ENCODE data around the gene PTTG2. TPM values are rescaled to one million over a fixed set of nuclear protein-coding genes. Genes with fewer than 3 reads are reported as not detected.
"Not testable (repeated sequence)": the region's sequence is repeated elsewhere in the genome, so short reads cannot be mapped to it uniquely, and the experiment has no call there.

The PTTG2 gene
- under 1 TPM in 1 of 4 donors, not detected in 3; 0.21 TPM for polyA plus RNA-seq (ENCODE audit: insufficient read length in 4 of 4)

DNA sequence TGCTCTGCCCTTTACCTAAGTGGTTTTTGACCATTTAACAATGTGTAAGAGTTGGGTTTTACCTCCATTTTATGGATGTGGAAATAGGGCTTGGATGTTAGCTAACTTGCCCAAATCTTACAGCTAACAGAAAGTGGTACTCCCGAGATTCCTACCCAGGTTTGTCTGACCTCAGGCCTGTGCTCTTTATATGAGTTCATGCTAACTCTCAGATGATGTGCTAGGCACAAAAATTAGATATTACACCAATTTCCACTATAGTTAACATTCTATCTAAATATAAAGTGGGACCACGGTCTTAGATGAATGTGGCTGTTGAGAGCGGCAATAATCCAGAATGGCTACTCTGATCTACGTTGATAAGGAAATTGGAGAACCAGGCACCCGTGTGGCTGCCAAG lies at the start of gene PTTG2:
PTTG2 (plus strand) TSS at position 301 of the 400 bp plus-strand sequence; CDS start at position 338, 37 bp downstream.
- DNase-seq (ENCODE audit: low read depth in 4 of 4, low spot score in 2 of 4): no peak

DNA sequence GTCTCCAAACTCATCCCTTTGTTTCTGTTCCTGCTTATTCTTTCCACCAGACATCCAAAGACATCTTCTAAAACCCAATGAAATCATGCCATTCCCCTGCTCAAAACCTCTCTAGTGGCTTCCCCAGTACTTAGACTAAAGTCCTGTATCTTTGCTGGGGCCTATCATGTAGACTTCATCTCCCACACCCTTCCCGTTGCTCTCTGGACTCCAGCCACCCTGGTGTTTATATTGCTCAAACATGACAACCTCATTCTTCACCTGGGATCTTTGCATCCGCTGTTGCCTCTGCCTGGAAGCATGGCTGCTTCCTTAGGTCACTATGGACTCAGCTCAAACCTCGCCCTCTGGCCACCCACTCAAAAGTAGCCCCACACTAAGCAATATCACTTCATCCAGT lies 45.7 kb upstream of the PTTG2 start:
- no peak for DNase-seq (ENCODE audit: low read depth in 4 of 4, low spot score in 2 of 4)

DNA sequence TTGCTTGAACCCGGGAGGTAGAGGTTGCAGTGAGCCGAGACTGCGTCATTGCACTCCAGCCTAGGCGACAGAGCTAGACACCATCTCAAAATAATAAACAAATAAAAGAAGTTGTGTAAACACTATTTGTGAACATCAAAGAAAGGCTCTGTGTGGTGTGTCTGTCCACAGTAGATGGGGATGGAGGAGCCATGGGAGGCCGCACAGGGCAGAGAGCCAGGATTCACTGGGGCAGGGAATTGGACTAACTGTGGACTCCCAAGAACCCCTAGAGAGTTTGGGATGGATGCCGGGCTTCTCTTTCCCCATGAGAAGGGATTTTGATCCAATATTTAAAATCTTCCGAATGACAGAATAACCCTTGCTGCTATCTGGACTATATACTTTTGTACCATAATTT lies 42.8 kb upstream of the PTTG2 start:
- DNase-seq (ENCODE audit: low read depth in 4 of 4, low spot score in 2 of 4): no peak

DNA sequence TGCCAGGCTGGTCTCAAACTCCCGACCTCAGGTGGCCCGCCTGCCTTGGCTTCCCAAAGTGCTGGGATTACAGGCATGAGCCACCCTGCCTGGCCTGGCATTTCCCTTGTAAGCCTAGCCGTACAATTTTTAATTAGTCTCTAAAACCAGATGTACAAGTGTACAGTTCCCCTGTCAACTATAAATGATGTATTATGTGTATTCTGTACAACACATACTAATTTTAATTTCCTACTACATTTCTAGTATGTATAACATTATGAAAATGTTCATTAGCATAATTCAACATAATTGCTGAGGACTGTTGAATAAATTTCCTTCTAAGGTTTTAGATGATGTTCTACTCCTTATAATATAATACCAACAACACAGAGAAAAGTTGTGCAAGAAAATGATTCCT lies 41.5 kb upstream of the PTTG2 start:
- DNase-seq (ENCODE audit: low read depth in 4 of 4, low spot score in 2 of 4): no peak

DNA sequence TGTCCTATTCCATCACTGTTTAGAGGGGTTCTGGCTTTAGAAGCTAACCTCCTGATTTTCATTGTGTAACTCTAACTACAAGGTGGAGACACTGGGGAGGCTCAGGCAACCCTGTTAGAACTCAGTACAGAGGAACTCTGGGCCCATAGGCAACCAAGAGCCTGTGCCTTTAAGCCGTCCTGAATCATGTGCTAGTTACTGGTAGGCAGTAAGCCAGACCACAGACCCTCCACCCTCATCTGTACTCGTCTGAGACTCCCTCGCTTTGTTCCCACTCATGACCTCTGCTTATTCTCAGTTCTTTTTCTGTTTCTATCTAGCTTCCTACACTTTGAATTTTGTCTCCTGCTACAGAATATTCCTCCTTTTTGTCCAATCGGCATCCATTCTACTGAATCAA lies 37.9 kb upstream of the PTTG2 start:
- DNase-seq (ENCODE audit: low read depth in 4 of 4, low spot score in 2 of 4): no peak

DNA sequence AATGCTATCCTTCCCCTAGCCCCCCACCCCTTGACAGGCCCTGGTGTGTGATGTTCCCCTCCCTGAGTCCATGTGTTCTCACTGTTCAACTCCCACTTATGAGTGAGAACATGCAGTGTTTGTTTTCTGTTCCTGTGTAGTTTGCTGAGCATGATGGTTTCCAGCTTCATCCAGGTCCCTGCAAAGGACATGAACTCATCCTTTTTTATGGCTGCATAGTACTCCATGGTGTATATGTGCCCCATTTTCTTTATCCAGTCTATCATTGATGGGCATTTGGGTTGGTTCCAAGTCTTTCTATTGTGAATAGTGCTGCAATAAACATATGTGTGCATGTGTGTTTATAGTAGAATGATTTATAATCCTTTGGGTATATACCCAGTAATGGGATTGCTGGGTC lies 37.1 kb upstream of the PTTG2 start:
- DNase-seq (ENCODE audit: low read depth in 4 of 4, low spot score in 2 of 4): not testable (repeated sequence)

DNA sequence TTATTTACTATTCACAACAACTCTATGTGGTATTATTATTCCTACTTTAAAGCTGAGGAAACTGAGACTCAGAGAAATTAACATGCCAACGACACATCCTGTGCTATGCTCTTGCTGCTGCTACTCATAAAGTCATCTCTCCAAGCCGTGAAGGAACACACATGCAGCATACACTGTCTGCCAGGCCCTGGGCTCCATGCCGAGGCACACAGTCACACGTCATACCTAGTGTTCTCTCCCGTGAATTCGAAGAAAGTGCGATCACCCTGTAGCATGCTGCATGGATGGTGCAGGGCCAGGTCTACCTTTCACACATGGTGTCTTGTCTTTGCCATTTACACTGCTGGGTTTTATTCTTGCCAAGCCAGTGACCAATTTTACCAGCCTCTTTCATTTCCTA lies 35.3 kb upstream of the PTTG2 start:
- DNase-seq (ENCODE audit: low read depth in 4 of 4, low spot score in 2 of 4): no peak

DNA sequence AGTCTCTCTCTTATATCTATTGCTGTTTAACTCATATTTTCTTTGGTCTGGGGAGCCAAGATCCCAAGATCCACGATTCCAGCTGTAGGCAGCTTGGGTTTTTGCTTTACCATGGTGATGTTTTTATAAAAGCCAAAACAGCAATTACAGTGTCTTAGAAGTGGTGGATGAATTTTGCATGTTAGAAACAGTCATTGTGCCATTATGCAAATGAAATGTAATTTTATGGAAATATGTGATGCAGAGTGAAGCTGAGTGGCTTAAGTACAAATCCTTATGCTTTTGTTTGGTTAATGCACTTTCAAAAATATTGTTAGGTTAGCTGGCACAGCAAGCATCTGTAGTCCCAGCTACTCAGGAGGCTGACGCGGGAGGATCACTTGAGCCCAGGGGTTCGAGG lies 32.8 kb upstream of the PTTG2 start:
- no peak for DNase-seq (ENCODE audit: low read depth in 4 of 4, low spot score in 2 of 4)

DNA sequence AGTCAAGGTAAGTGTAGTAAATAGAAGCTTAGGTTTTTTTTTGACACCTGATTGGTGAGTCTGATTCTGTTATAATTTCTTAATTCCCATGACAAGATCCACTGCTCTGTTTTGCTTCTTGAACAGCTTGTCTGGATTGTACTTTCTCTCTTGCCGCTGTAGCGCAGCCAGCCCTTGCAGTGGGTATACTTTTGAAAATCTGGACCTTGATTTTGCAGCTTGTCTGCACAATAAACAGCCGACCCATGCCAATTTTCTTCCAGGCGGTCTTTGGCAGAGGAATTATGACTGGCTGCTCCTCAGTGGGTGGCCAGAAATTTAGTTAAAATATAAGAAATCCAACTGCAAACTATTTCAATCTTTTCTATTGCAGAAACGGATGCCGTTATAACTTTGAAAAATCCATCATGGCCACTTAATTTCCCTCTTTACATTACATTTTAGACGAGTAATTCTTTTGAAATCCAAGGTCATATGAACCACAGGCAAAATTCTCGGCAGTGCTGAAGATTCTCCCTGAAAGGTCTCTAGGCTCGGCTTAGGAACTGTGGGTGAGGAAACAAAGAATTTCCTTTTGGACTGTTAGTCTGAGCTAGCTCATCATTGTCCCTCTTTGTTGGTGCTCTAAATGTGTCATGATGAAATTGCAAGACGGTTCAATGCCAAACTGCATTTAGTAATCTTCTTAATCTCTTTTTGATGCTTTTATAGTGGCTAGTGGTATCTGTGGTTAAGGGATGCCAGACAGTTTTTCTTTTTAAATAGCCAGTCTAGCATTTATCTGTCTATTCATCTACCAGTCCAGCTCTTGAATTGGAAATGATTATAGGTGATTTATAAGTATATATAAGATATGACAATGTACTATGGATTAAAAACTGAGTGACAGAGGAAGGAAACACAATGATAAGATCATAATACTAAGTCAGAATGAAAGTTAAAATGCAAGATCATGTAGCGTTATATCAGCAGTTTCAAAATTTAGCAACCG lies 31.5 kb upstream of the PTTG2 start:
- DNase-seq (ENCODE audit: low read depth in 4 of 4, low spot score in 2 of 4): no peak

DNA sequence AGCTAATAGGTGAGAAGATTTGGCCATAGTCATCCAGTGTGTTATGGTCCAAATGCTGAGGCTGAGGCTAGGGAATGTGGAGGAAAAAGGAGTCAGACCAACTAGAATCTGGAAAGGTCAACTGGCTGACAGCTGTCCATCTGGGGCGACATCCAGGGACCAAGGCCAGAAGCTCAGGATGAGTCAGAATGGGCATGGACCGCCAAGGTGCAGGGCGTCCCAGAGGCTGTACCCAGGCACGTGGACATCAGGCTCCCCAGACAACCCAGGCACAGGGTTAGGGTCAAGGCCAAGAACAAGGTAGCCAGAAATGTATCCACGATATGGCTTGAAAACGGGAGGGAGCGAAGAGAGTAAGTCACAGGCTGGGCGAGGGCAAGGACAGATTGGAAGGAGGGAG lies 26.1 kb upstream of the PTTG2 start:
- no peak for DNase-seq (ENCODE audit: low read depth in 4 of 4, low spot score in 2 of 4)

DNA sequence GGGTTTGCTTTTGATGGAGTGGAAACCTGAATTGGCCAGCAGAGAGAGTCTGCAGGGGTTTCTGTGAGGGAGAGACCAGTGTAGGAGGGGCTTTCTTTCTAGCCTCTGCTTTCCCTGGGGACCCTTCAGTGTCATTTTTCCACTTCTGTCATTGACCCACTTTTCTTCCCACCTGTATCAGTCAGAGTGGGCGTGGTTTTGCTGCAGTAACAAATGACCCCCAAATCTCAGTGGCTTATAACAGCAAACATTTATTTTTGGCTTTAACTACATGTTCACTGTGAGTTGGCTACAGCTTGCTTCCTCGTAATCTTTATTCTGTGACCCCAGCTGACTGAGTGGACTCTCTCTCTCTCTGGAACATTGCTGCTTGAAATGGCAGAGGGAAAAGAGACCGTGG lies 25.6 kb upstream of the PTTG2 start:
- DNase-seq (ENCODE audit: low read depth in 4 of 4, low spot score in 2 of 4): no peak

DNA sequence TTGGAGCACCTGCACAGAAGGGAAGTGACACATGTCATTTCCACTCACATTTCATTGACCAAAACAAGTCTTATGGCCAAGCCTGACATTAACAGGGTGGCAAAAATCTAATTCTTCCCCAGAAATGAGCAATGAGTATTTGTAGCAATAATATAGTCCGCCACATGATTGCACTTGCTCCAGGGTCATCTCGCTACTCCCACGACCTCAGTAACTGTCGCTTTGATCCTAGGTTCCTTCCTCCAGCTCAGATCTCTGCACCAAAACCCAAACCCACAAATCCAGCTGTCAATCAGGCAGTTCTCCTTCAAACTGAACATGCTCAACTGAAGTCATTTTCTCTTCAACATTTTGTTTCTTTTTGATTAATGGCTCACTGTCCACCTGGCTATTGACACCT lies 25.2 kb upstream of the PTTG2 start:
- DNase-seq (ENCODE audit: low read depth in 4 of 4, low spot score in 2 of 4): no peak

DNA sequence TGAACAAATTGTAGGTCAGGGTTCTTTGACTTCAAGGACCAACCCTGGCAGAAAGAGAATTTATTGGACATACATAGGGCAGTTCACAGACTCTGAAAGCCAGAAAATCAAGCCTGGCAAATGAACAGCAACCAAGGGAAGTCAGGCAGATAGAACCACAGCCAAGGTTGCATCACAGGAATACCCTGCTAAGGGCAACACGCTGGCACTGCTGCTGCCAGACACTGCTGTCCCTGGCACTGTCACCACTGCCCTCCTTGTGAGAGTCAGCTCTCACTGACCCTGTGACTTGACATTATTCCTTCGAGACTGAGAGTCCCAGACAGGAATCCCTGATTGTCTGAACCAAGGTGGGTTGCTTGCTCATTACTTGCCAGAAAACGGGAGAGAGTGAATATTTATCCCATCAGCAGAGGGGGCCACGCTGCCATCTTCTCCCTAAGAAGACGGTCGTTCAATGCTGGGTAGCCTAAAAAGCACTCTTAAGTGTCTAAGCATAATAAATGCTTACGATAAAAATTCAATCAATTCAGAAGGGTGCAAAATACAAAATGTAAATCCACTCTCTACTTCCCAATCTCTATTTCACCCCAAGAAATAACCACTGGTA lies 23.2 kb upstream of the PTTG2 start:
- no peak for DNase-seq (ENCODE audit: low read depth in 4 of 4, low spot score in 2 of 4)

DNA sequence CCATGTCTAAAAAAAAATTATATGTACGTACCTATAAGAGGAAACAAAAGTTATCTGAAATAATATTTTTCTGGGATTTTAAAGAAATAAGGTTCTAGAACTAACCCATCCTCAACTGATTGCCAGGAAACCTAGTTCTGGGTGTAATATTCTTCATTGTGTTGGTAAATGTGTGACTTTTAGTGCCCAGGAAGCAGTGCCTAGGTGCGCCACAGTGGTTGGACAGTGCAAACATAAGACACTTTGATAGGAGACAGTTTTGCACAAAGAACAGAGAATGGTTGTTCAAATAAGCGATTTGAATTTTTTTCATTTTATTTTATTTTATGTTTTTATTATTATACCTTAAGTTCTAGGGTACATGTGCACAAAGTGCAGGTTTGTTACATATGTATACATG lies 22.0 kb upstream of the PTTG2 start:
- DNase-seq (ENCODE audit: low read depth in 4 of 4, low spot score in 2 of 4): no peak

DNA sequence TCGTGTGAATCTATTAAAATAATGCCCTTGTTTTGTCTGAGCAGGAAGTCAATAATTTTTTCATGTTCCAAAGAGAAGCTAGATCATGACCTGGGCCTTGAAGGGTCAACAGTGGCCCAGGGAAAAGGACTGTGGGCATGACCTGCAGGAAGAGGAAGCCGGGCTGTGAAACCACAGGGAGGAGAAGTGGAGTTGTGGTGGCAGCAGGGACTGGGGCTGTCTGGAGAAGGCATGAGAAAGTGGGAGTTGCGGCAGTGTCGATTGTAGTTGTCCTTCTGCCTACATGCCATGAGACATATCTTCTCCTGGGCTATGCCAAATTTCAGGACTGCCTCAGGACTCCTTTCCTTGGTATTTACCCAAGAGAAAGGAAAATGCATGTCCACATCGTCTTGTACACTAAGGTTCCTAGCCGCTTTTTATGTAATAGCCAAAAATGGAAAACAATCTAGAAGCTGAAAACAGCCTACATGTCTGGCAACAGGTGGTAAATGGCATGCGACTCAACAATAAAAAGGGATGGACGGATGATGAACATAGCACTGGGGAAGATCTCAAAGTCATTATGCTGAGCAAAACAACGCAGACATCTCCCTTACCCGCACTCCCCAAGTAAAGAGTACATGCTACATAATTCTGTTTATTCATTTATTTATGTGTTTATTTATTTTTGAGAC lies 13.6 kb upstream of the PTTG2 start:
- no peak for DNase-seq (ENCODE audit: low read depth in 4 of 4, low spot score in 2 of 4)

DNA sequence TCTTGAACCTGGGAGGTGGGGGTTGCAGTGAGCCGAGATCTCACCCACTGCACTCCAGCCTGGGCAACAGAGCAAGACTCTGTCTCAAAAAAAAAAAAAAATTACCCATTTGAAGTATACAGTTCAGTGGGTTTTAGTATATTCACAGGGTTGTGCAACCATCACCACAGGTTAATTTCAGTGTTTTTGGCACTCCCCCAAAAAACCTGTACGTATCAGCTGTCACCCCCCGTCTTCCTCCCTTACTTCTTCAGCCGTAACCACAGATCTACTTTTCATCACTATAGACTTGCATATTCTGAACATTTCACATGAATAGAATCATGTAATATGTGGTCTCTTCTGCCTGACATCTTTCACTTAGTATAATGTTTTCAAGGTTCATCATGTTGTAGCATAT lies 11.7 kb upstream of the PTTG2 start:
- DNase-seq (ENCODE audit: low read depth in 4 of 4, low spot score in 2 of 4): no peak

DNA sequence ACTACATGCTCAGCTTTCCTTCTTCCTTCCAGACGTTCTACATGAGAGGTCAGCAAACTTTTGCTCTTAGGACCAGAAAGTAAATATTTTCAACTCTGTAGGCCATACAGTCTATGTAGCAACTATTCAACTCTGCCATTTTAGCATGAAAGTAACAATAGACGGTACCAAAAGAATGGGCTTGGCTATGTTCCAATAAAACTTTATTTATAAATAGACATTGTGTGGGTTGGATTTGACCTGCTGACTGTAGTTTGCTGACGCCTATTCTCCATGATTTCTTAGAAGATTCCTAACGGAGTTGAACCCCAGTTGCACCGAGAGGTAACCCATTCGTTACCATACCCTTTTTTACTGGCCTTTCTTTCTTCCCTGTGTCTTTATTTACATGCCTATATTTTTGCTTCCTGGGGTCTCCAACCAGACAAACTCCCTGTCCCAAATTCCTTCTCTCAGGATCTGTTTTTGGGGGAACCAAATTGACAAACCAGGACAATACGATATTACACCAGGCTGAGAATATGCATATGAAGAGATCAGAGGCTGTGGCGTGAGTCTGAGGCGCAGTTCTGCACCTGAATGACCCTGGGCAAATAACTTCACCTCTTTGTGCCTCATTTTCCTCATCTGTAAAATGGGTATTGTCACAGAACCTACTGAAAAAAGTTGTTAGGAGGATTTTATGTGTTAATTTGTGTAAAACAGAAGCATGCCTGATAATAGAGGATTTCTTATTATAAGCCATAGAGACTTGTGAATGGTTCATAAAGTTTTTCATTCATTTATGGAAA lies 10.4 kb upstream of the PTTG2 start:
- DNase-seq (ENCODE audit: low read depth in 4 of 4, low spot score in 2 of 4): no peak

DNA sequence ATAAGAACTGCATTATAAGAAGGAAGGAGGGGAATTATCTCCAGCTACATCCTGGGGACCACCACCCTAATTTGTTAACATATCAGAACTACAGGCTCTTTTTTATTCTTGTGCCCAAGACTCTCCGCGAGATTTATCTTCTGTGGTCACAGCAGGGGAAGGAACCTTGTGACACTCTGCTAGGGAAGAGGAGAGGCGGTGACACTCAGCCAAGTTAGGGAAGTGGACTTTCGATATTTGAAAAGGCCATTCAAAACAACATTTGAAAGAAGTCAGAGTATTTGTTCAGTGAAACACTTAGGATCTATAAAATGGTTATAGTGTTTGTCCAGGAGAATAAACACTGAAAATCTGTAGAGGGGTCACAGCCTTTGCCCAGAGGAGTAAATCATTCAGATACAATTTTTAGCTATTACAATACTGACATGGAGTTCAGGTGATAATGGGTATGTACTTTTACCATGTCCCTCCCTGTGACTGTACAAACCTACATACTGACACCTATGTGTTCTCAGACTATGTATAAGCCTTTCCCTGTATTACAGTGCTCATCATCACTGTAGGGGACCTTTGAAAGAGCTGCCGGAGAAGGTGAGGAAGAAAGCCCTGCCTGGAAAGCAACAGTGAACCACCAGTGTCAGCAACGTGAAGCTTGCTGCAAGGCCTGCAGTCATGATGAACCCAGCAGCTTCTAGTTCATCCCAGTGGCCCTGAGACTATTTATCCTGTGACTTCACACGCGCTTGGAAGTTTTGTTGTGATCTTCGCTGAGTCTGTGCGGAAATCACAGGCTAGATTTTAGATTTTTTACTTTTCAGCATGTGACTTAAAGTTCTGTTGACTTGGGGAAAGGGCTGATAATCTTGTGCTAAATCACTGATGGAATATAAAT lies 8.5 kb upstream of the PTTG2 start:
- DNase-seq (ENCODE audit: low read depth in 4 of 4, low spot score in 2 of 4): no peak

DNA sequence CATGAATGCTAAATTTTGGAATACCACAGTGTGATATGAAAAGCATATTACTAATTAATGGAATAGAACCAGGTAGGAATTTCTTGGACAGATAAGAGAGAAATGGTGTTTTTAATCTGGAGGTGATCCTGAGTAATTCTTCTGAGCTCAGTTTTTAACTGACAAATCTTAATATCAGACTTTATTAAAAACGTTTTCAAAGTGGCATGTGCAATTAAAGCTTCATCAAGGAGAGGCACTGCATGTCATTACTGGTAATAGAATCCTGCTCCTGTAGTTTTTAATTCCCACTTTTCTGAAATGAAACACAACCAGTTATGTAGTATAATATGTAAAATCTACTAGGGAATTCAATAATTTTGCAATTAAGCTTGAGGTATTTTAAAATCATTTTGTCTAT lies 7.0 kb upstream of the PTTG2 start:
- DNase-seq (ENCODE audit: low read depth in 4 of 4, low spot score in 2 of 4): no peak

All from left renal cortex interstitium (tissue), 4 donors.